Fibroblast of lung (primary cell): ENCODE results near the gene DAAM1.

ENCODE experiments used
- CTCF ChIP-seq, 2 donors: IDR thresholded peaks in 1 of 2; conservative IDR thresholded peaks in 1 of 2; 1 replicate in 1 of 2; 2 replicates in 1 of 2; pipeline ENCODE4 v1.5.1; 2011 to 2012; ENCODE audit warnings: low read length in 2 of 2, control low read depth in 1 of 2, inconsistent platforms in 1 of 2, low read depth in 1 of 2, mild to moderate bottlenecking in 1 of 2
- EZH2 ChIP-seq: IDR thresholded peaks from 2 replicates; pipeline ENCODE4 v1.5.1; 2012; ENCODE audit warnings: low read length, control low read depth, mild to moderate bottlenecking; ENCODE audit errors: missing control alignments

DNA sequence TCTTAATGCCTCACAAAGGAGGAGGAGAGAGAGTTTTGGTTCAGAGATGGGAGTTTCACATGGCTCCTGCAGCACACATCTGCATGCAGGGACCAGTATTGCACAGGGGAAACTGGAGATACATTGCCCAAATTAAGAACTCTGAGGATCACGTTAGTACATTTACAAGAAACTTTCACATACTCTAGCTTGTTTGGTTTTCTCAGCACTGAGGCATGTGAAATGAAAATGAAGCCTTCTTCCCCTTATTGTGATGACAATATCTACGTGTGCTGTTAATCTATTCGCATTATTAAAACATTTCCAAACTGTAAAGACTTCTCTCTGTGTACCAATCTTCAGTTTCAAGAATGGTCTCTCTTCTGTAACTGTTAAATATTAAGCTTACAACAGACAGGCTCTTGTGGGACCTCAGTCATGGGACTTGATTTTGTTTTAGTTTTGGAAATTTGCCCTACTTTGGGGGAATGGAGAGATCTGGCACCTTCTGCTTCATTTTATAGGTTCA, 124.7 kb downstream of the DAAM1 start:
- no peak for TF ChIP-seq CTCF (conservative IDR thresholded peaks at IDR 0.05 in 1 of 2, IDR thresholded peaks at IDR 0.05 in 1 of 2; ENCODE audit: low read depth in 1 of 2, low read length in 2 of 2)
- TF ChIP-seq EZH2, result no peak
